ENCODE results near the gene HPSE2. TPM values are rescaled to one million over a fixed set of nuclear protein-coding genes. Genes with fewer than 3 reads are reported as not detected.
A peak's percentile ranks its signal among the peaks of the same experiment; 100 is the strongest.

Gene HPSE2
- total RNA-seq, 4 donors from 2014 or later = not detected

DNA sequence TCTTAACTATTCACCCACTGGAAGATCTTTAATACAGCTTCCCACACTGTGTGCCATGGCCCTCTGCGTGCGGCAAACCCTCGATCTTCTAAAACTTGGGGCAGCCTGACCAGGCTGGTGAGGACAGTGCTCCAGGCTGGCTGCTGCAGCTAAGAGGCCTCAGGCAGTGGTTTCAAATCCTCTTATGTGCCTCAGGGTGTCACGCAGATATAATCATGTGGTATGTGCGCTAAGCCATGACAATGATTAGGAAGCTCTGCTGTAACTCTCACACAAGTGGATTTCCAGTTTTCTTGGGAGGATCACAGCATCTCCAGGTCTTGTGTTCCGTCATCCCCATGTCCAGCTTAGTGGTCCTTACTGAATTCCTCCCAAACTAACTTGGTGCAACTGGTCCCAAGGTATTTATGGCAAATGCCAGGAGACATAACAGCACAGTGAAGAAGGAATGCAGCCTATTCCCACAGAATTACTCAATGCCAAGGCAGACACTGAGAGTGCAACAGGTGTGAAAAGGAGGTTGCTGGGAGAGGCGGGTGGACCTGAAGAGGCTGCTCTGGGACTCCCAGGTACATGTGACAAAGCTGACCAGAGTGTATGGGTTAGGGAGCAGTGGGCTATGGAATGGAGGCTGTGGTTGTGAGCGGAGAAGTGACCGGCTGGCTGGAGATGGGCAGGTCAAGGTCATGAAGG is 791.2 kb downstream of the HPSE2 start:
- peak; percentile 39 to 44 for DNase-seq
- Histone ChIP-seq H3K27me3 (no peaks in the 10 kb centered on the region), H3K27ac (no peak overlapping the region), H3K4me3 (replicated peaks in 1 of 3) (no peak overlapping the region), H3K9me3 (no peaks in the 10 kb centered on the region), H3K4me1 (peaks cover 7 to 18% of the 10 kb centered on the region in 2 donors), H3K36me3 (peaks cover 5 to 15% of the 10 kb centered on the region in 2 donors)
- intact Hi-C loops (cut with DNase I) = no loop called here
- WGBS, 2 donors = 73 to 84% methylated on average over 9 of the region's 9 CpGs
- TF ChIP-seq POLR2A (IDR thresholded peaks at IDR 0.05) = no peak
- TF ChIP-seq, protein P1, sequence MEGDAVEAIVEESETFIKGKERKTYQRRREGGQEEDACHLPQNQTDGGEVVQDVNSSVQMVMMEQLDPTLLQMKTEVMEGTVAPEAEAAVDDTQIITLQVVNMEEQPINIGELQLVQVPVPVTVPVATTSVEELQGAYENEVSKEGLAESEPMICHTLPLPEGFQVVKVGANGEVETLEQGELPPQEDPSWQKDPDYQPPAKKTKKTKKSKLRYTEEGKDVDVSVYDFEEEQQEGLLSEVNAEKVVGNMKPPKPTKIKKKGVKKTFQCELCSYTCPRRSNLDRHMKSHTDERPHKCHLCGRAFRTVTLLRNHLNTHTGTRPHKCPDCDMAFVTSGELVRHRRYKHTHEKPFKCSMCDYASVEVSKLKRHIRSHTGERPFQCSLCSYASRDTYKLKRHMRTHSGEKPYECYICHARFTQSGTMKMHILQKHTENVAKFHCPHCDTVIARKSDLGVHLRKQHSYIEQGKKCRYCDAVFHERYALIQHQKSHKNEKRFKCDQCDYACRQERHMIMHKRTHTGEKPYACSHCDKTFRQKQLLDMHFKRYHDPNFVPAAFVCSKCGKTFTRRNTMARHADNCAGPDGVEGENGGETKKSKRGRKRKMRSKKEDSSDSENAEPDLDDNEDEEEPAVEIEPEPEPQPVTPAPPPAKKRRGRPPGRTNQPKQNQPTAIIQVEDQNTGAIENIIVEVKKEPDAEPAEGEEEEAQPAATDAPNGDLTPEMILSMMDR (IDR thresholded peaks at IDR 0.05) = no peak

DNA sequence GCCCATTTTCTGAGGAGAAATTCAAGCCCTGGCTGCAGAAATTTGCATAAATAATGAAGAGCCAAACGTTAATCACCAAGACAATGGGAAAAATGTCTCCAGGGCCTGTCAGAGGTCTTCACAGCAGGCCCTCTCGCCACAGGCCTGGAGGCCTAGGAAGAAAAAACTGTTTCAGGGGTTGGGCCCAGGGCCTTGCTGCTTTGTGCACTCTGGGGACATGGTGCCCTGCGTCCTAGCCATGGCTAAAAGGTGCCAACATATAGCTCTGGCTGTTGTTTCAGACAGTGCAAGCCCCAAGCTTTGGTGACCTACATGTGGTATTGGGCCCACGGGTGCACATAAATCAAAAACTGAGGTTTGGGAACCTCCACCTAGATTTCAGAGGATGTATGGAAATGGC is 796.9 kb downstream of the HPSE2 start:
- Histone ChIP-seq H3K9me3 (no peaks in the 10 kb centered on the region), H3K27ac (no peak overlapping the region), H3K27me3 (no peaks in the 10 kb centered on the region), H3K4me3 (replicated peaks in 1 of 3) (no peak overlapping the region), H3K36me3 (peaks cover 20 to 39% of the 10 kb centered on the region in 2 donors), H3K4me1 (no peaks in the 10 kb centered on the region)
- DNase-seq = no peak
- TF ChIP-seq, protein P1 (IDR thresholded peaks at IDR 0.05) = no peak
- no peak for TF ChIP-seq POLR2A (IDR thresholded peaks at IDR 0.05)
- 91 to 95% methylated on average over 4 of the region's 4 CpGs for WGBS, 2 donors
- intact Hi-C loops (cut with DNase I) = no loop called here

DNA sequence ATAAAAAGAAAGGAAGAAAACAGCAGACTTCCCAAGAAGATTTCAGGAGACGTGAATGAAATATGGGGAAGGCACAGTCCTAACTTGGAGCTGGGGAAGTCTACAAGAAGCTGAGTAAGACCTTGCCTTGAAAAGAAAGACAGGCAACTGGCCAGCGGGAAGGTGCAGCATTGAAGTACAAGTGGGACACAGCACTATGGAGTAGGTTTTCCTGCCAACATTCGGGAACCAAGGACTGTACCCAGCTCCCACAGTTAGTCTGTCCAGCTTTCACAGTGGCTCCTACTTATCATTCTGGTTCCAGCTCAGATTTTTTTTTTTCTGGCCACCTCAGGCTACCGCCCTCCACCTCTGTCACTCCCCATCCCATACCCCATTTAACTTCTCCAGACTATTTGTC is 798.9 kb downstream of the HPSE2 start:
- DNase-seq = no peak
- peaks cover 23 to 50% of the 10 kb centered on the region in 2 donors for H3K36me3 ChIP-seq
- H3K9me3 ChIP-seq = no peaks in the 10 kb centered on the region
- H3K27me3 ChIP-seq = no peaks in the 10 kb centered on the region
- H3K4me3 ChIP-seq (replicated peaks in 1 of 3) = no peak overlapping the region
- WGBS, 2 donors = 89 to 93% methylated on average over 4 of the region's 4 CpGs
- intact Hi-C loops (cut with DNase I) = no loop called here
- H3K4me1 ChIP-seq = no peaks in the 10 kb centered on the region
- H3K27ac ChIP-seq = no peak overlapping the region
- TF ChIP-seq, protein P1 (IDR thresholded peaks at IDR 0.05) = no peak
- no peak for TF ChIP-seq POLR2A (IDR thresholded peaks at IDR 0.05)

DNA sequence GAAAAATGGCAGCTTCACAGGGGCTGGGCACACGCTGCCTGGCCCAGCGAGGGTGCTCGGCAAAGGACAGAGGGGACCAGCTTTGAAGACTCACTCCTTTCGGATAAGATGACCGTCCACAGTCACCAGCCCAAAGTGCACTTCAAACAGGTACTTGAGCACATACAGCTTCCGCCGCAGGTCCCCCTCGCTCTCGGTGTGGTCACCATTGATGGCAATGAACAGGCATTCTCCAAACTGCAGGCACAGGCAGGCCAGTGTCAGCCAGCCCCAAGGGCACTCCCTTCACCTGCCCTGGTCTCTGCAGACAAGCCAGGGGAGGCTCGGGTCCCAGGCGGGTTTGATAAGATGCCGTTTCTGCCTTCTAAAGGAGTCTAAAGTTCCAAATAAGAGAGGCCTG is 800.5 kb downstream of the HPSE2 start:
- TF ChIP-seq, protein P1 (IDR thresholded peaks at IDR 0.05) = no peak
- no peak for TF ChIP-seq POLR2A (IDR thresholded peaks at IDR 0.05)
- Histone ChIP-seq H3K27me3 (no peaks in the 10 kb centered on the region), H3K27ac (no peak overlapping the region), H3K4me1 (no peaks in the 10 kb centered on the region), H3K4me3 (replicated peaks in 1 of 3) (no peak overlapping the region), H3K9me3 (no peaks in the 10 kb centered on the region), H3K36me3 (peaks cover 27 to 55% of the 10 kb centered on the region in 2 donors)
- WGBS, 2 donors = 86 to 89% methylated on average over 11 to 12 of the region's 12 CpGs
- intact Hi-C loops (cut with DNase I) = no loop called here
- DNase-seq = no peak

DNA sequence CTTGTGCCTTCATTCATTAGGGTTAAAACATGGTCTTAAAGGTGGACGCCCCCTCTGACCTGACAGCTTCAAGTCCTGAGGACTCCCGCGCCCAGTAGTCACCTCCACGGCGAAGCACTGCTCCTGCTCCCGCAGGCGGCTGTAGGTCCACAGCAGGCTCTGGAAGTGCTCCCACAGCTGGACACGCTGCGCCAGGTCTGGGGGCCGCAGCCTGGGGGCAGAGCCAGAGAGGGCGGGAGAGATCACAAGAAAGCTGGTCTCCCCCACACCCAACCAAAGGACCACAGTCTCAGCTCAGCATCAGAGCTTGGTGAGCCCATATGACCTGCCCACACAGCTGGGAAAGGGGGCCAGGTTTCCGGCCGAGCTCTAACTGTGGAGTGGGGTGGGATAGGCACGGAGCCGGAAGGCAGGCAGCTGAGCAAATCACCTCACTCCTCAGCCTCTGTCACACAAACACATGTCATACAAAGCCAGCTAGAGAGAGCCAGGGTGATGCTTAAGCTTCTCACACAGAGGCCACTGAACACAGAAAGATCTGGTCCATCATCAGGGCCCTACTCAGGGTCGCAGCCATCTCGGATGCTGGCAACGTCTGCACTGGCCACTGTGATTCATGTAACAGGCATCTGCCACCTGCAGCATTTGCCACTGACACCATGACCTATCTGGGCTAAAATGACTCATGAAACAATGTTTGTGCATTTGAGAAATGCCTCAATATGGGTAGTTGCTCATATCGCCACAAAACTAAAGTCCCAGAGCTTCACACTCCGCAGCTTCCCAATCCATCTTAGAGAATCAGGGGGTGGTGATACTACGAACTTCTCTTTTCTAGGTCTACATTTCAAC is 801.5 kb downstream of the HPSE2 start:
- H3K27me3 ChIP-seq = no peaks in the 10 kb centered on the region
- intact Hi-C loops (cut with DNase I) = no loop called here
- DNase-seq = no peak
- H3K27ac ChIP-seq = no peak overlapping the region
- no peaks in the 10 kb centered on the region for H3K4me1 ChIP-seq
- TF ChIP-seq, protein P1 (IDR thresholded peaks at IDR 0.05) = no peak
- no peak for TF ChIP-seq POLR2A (IDR thresholded peaks at IDR 0.05)
- H3K4me3 ChIP-seq (replicated peaks in 1 of 3) = no peak overlapping the region
- WGBS, 2 donors = 97 to 99% methylated on average over 17 to 21 of the region's 21 CpGs
- H3K36me3 ChIP-seq = peaks cover 37 to 63% of the 10 kb centered on the region in 2 donors
- H3K9me3 ChIP-seq = no peaks in the 10 kb centered on the region
